ENCODE results near the gene SLFNL1.

SLFNL1 gene

GRCh38 chr1:40966417-40966816, 55.1 kb downstream of the SLFNL1 start:
- H3K4me3 ChIP-seq (ENCODE audit: low read depth, low read length) = no peak overlapping the region

All from iPS-11a (cell line).